Smooth muscle cell (in vitro differentiated cells): ENCODE measurements around the gene KLK12. TPM values are rescaled to one million over a fixed set of nuclear protein-coding genes. Genes with fewer than 3 reads are reported as not detected.
A peak's percentile ranks its signal among the peaks of the same experiment; 100 is the strongest.

ENCODE experiments used
- DNase-seq: peaks from one replicate; lab custom pipeline; 2025; ENCODE audit not compliant: unreplicated experiment; lab: John Stamatoyannopoulos, UW
- H2AFZ ChIP-seq: fragments of 200-600 bp; sonication (generic); 2 replicates; pipeline ENCODE4 v1.6.0; 2016; ENCODE audit warnings: antibody characterized with exemption, low read depth, mild to moderate bottlenecking
- H3F3A ChIP-seq: fragments of 200-600 bp; sonication (generic); 2 replicates; pipeline ENCODE4 v1.6.0; 2017; ENCODE audit warnings: antibody characterized with exemption, low read depth
- H3K27ac ChIP-seq: fragments of 200-600 bp; sonication (generic); 2 replicates; pipeline ENCODE4 v1.5.1; 2016; ENCODE audit warnings: low read depth, mild to moderate bottlenecking
- H3K27me3 ChIP-seq: fragments of 200-600 bp; sonication (generic); 2 replicates; pipeline ENCODE4 v1.6.1; 2016; ENCODE audit warnings: low read depth, mild to moderate bottlenecking
- H3K36me3 ChIP-seq: fragments of 200-600 bp; sonication (generic); 2 replicates; pipeline ENCODE4 v1.5.1; 2016; ENCODE audit warnings: low read depth
- H3K4me1 ChIP-seq: fragments of 200-600 bp; sonication (generic); 2 replicates; pipeline ENCODE4 v1.5.1; 2016; ENCODE audit warnings: low read depth
- H3K4me2 ChIP-seq: fragments of 200-600 bp; sonication (generic); 2 replicates; pipeline ENCODE4 v1.6.0; 2016; ENCODE audit warnings: mild to moderate bottlenecking
- H3K4me3 ChIP-seq: fragments of 200-600 bp; sonication (generic); 2 replicates; pipeline ENCODE4 v1.5.1; 2016; ENCODE audit warnings: mild to moderate bottlenecking
- H3K79me2 ChIP-seq: fragments of 200-600 bp; sonication (generic); 2 replicates; pipeline ENCODE4 v1.6.0; 2016; ENCODE audit warnings: low read depth, mild to moderate bottlenecking
- H3K9ac ChIP-seq: fragments of 200-600 bp; sonication (generic); 2 replicates; pipeline ENCODE4 v1.6.0; 2016; ENCODE audit warnings: low read depth
- H3K9me3 ChIP-seq: fragments of 200-600 bp; sonication (generic); replicated peaks from 2 replicates; pipeline ENCODE4 v1.5.1; 2016; ENCODE audit warnings: low read depth
- H4K20me1 ChIP-seq: fragments of 200-600 bp; sonication (generic); 2 replicates; pipeline ENCODE4 v1.6.0; 2016; ENCODE audit warnings: low read depth
- CTCF ChIP-seq: fragments of 200-600 bp; sonication (generic); IDR thresholded peaks from 2 replicates; pipeline ENCODE4 v1.5.1; 2017; ENCODE audit warnings: borderline replicate concordance, mild to moderate bottlenecking, antibody characterized with exemption; ENCODE audit not compliant: insufficient read depth, poor library complexity, severe bottlenecking
- WGBS: methylation state at CpG from one replicate; pipeline ENCODE4 v1.1.7; 2016; ENCODE audit warnings: low lambda C conversion rate; 5-methylcytosine and 5-hydroxymethylcytosine counted together
- polyA plus RNA-seq: library from polyadenylated mRNA; unstranded; fragments of >200 nt; fragmentation: Nextera tagmentation; extraction: Ambion mirVana; gene quantifications from 2 replicates; pipeline ENCODE4 v1.2.1, GENCODE V29; 2016
- total RNA-seq: library from RNA; depleted of rRNA; stranded (reverse); fragments of >200 nt; gene quantifications from 2 replicates; pipeline ENCODE4 v1.2.3, GENCODE V29; 2014

KLK12 gene
- total and polyA plus RNA-seq, 2 experiments from 2014 or later, result 1.7 to 1.9 TPM

GRCh38 chr19:51064534-51065220, 29.9 kb upstream of the KLK12 start, which contains the start of gene KLK13:
TSS of gene KLK13 (minus strand) at chr19:51065092. CDS start at chr19:51065067, 25 bp downstream.
- no peaks in the 10 kb centered on the region for H3K9me3 ChIP-seq
- no peaks in the 10 kb centered on the region for H3K27me3 ChIP-seq
- no peaks in the 10 kb centered on the region for H4K20me1 ChIP-seq
- peak within 1 kb of the TSS; percentile 77 for H2AFZ ChIP-seq
- DNase-seq, result no peak
- H3K4me3 ChIP-seq, result peak within 1 kb of the TSS; percentile 45
- peak within 1 kb of the TSS; percentile 87 for H3K4me2 ChIP-seq
- H3K36me3 ChIP-seq, result no peaks in the 10 kb centered on the region
- H3K9ac ChIP-seq, result no peak within 1 kb of the TSS
- WGBS, result 32% methylated on average over 18 of the region's 38 CpGs
- no peaks in the 10 kb centered on the region for H3K79me2 ChIP-seq
- H3F3A ChIP-seq, result no peaks in the 10 kb centered on the region
- no peak for TF ChIP-seq CTCF
- H3K4me1 ChIP-seq, result no peaks in the 10 kb centered on the region
- H3K27ac ChIP-seq, result no peak within 1 kb of the TSS

GRCh38 chr19:51063664-51064063, 28.9 kb upstream of the KLK12 start:
- H3K4me3 ChIP-seq, result no peak overlapping the region
- H3K27me3 ChIP-seq, result no peaks in the 10 kb centered on the region
- no peak overlapping the region for H3K9ac ChIP-seq
- H2AFZ ChIP-seq, result no peak overlapping the region
- 93% methylated on average over 7 of the region's 7 CpGs for WGBS
- H3F3A ChIP-seq, result no peaks in the 10 kb centered on the region
- no peaks in the 10 kb centered on the region for H3K9me3 ChIP-seq
- H3K4me1 ChIP-seq, result no peaks in the 10 kb centered on the region
- H3K27ac ChIP-seq, result no peak overlapping the region
- DNase-seq, result no peak
- no peak for TF ChIP-seq CTCF
- H3K79me2 ChIP-seq, result no peaks in the 10 kb centered on the region
- H4K20me1 ChIP-seq, result no peaks in the 10 kb centered on the region
- H3K4me2 ChIP-seq, result no peak overlapping the region
- H3K36me3 ChIP-seq, result no peaks in the 10 kb centered on the region

GRCh38 chr19:51060973-51061372, 26.2 kb upstream of the KLK12 start:
- DNase-seq, result no peak
- Histone ChIP-seq H3K4me2 (no peak overlapping the region), H3K36me3 (no peaks in the 10 kb centered on the region), H3F3A (no peaks in the 10 kb centered on the region), H2AFZ (no peak overlapping the region), H4K20me1 (no peaks in the 10 kb centered on the region), H3K4me3 (no peak overlapping the region), H3K27me3 (no peaks in the 10 kb centered on the region), H3K27ac (no peak overlapping the region), H3K9me3 (no peaks in the 10 kb centered on the region), H3K79me2 (no peaks in the 10 kb centered on the region), H3K9ac (no peak overlapping the region), H3K4me1 (no peaks in the 10 kb centered on the region)
- TF ChIP-seq CTCF, result no peak
- 0% methylated on average over 1 of the region's 1 CpG for WGBS

GRCh38 chr19:51060336-51060735, 25.5 kb upstream of the KLK12 start:
- WGBS, result 65% methylated on average over 4 of the region's 4 CpGs
- Histone ChIP-seq H3K4me2 (no peak overlapping the region), H3K9ac (no peak overlapping the region)

More at GRCh38 chr19:51060336-51060735, 25.5 kb upstream of the KLK12 start:
- DNase-seq, result no peak
- H3K27ac ChIP-seq, result no peak overlapping the region
- no peaks in the 10 kb centered on the region for H4K20me1 ChIP-seq
- no peak for TF ChIP-seq CTCF
- no peaks in the 10 kb centered on the region for H3K36me3 ChIP-seq
- no peaks in the 10 kb centered on the region for H3K79me2 ChIP-seq
- no peak overlapping the region for H3K4me3 ChIP-seq
- H3K9me3 ChIP-seq, result no peaks in the 10 kb centered on the region
- H3K27me3 ChIP-seq, result no peaks in the 10 kb centered on the region
- H3K4me1 ChIP-seq, result no peaks in the 10 kb centered on the region
- no peak overlapping the region for H2AFZ ChIP-seq
- no peaks in the 10 kb centered on the region for H3F3A ChIP-seq
